NCI-H1105 (cell line): ENCODE data around the gene FANK1.
"Not testable (repeated sequence)": the region's sequence is repeated elsewhere in the genome, so short reads cannot be mapped to it uniquely, and the experiment has no call there.

Experiments used
- DNase-seq: peaks from one replicate; lab custom pipeline; 2025; lab: John Stamatoyannopoulos, UW

FANK1 gene

DNA sequence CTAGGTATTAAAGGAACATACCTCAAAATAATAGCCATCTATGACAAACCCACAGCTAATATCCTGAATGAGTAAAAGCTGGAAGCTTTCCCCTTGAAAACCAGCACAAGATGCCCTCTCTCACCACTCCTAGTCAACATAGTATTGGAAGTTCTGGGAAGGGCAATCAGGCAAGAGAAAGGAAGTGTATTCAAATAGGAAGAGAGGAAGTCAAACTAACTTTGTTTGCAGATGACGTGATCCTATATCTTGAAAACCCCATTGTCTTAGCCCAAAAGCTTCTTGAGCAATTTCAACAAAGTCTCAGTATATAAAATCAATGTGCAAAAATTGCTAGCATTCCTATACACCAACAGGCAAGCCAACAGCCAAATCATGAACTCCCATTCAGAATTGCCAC lies 131.3 kb downstream of the FANK1 start:
- no peak for DNase-seq

DNA sequence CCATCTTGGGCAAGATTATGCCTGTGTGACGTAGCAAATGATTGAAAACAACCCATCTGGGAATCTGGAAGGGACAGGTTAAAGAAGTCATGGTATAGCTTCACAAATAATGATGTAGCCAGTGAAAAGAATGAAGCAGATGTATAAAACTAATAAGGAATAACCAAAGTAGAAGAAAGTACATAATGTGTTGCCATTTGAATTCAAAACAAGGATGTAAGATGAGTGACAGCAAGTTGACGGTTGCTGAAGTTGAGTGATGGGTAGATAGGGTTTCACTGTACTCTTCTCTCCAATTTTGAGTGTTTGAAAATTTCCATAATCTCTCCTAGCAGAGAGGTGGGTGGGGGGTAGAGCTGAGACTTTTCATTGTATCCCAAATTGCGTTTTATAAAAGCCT lies 133.6 kb downstream of the FANK1 start:
- no peak for DNase-seq

DNA sequence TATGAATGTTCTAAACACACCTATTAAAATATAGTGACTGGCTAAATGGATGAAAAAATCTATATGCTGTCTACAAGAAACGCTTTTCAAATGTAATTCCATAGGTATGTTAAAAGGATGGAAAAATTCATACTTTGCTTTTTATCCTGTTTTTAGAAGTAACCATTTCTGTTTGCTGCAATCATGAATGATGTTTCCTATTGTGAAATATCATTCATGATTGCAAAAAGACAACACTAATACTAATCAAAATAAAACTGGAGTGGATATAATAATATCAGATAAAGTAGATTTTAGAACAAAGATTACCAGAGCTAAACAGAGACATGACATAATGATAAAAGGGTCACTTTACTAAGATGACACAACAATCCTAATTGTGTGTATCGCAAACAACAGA lies 138.2 kb downstream of the FANK1 start:
- no peak for DNase-seq

DNA sequence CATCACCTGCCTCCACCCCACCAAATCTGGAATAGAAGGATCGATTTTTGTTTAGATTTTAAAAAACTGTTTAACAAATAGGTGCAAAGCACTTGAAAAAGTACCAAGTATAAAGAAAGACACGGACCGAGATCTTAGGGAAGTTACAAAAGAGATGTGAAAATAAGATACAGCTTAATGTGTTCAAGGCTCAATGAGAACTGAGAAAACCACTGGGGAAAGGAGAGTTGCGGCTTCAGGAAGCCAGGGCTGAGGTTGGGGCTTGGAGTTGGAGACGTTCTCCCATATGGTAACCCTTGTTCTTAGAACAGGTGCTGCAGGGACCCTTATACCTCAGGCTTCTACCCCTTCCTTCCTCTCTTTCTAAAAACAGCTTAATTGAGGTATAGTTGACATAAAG lies 140.2 kb downstream of the FANK1 start:
- DNase-seq: no peak

DNA sequence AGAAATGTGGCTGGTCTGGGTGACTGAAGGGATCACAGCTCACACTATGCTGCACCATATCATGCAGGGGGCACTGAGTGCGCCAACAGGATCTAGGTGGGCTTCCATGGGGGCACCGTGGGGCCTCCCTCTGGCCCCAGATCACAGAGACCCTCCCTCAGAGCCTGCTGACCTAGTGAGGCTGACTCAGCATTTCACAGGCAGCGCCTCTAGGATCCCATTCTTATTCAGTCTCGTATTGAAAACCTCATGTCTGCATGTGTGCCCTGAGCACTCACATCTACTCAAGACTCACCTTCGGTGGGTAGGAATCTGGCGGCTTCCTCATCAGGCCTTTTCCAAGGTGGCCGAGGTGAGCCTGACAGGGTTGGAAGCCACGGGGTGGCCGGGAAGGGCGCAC lies 141.6 kb downstream of the FANK1 start:
- no peak for DNase-seq

DNA sequence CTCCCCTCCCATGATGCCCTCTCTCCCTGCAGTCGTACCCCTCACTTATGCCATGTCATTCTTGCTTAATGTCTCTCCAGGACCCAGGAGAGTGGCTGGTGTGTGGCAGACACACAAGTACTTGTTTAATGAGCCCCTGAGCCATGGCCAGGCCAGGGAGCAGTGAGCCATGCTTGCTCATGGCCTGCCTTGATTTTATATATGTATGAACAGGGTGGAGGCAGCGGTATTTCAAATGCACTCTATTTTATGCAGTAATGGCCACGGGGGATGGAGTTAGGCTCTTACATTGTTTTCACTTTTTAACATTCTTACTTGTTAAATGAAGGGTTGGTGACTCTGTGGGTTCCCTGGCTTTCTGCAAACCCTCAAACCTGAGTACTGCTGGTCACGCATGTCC lies 144.8 kb downstream of the FANK1 start:
- DNase-seq: no peak

DNA sequence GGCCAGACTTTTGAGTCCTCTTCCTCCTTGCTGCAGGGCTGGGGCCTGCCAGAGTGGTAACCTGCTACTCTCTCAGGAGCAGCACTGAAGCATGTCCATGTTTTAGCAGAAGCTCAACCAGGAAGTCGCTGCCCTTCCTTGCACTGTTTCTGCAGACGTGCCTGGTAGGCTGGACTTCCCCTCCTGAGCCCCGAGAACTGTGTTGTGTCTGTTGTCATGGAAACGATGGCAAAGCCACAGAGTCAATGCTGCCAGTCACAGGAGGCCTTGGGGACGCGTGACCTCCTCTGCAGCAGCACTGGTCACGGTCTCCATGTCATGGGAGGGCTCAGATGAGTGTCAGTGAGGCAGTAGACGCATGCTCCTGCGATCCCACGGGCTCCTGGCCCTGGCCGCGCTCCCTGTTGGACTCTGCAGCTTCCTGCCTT lies 145.5 kb downstream of the FANK1 start:
- no peak for DNase-seq

DNA sequence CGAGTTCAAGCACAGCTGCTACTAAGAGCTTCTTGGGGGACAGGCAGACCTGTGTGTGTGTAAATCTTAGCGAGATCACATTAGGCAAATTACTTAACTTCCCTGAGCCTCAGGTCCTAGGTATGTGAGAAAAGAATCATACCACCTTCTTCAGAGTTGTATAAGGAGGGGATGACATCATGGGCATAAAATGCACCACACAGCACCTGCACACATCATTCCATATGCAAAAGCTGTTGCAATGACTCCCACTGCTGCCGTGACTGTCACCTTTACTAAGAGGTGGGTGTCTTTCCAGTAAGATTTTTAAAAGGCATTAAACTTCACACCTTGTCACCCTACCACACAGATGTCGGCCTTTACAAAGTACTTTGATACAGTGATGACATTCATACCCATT lies 146.0 kb downstream of the FANK1 start:
- DNase-seq: no peak

DNA sequence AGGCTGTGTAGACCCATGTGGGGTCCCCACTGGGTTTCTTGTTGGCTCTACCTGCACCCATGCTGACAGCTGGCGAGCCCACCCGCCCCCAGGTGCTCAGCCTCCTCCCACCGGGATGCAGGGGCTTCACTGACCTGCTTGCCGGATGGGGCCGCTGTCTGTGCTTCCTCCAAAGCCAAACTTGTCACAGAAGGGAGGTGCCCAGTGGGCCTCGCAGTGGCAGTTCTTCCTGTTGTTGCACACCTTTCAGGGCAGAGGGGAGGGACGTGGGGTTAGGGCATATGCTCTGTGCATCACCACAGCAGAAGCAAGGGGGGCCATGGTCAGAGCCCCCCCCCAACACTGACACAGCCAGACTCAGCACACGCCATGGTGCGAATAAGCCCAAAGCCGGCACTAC lies 146.5 kb downstream of the FANK1 start:
- DNase-seq: no peak

DNA sequence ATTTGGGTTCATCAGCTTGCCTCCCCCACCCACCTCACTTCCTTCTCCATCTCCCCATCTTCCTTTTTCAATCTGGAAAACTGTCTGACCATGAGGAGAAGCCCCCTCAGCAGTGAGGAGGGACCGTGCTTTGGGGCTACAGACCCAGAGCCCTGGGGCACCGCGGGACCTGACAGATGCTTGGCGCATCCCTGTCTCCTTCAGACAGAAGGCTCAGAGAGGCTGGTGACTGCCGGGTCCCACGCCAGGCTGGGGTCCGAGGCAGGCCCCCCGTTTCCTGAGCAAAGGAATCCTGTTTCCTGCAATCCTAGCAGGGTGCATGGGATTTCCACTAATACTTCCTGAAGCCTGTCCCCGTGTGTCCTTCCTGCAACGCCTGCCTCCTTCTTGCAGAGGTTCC lies 147.0 kb downstream of the FANK1 start:
- DNase-seq: no peak

DNA sequence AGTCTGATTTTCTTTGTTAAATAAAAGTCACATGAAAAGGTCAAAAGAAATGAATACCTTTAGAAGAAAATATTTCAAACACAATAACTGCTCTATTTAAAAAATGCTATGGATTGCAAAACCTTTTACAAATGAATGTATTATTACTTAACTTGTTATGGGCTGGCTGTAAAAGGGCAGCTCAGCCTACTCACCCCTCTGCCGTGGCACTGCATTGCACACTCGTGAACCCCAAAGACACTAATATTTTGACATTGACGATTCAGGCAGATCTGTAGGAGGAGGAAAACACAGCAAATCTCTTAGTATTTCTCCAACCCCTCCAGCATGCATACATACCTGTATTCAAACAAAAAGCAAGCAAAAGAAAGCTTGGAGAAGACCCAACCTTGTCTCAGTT lies 149.5 kb downstream of the FANK1 start:
- no peak for DNase-seq

DNA sequence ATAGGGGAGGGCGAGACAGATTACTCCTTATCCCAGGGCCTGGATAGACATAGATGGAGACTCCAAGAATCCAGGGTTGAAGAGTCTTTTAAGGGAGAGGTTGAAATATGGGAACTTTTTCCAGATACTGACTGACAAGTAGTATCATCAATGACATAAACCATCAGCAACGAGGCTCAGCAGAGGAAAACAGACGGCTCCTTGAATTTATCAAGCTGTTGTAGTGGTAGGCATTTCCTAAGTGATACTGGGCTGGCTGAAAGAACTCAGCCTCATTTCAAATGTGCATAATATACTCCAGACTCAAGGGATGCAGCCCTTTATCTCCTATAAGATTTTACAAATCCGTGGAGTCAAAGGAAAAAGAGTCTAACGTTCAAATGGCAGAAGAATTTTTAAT lies 150.5 kb downstream of the FANK1 start:
- no peak for DNase-seq

DNA sequence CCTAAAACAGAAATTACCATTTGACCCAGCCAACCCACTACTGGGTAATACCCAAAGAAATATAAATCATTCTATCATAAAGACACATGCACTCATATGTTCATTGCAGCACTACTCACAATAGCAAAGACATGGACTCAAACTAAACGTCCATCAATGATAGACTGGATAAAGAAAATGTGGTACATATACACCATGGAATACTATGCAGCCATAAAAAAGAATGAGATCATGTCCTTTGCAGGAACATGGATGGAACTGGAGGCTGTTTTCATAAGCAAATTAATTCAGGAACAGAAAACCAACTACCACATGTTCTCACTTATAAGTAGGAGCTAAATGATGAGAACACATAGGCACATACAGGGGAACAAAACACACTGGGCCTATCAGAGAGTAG lies 151.4 kb downstream of the FANK1 start:
- not testable (repeated sequence) for DNase-seq

DNA sequence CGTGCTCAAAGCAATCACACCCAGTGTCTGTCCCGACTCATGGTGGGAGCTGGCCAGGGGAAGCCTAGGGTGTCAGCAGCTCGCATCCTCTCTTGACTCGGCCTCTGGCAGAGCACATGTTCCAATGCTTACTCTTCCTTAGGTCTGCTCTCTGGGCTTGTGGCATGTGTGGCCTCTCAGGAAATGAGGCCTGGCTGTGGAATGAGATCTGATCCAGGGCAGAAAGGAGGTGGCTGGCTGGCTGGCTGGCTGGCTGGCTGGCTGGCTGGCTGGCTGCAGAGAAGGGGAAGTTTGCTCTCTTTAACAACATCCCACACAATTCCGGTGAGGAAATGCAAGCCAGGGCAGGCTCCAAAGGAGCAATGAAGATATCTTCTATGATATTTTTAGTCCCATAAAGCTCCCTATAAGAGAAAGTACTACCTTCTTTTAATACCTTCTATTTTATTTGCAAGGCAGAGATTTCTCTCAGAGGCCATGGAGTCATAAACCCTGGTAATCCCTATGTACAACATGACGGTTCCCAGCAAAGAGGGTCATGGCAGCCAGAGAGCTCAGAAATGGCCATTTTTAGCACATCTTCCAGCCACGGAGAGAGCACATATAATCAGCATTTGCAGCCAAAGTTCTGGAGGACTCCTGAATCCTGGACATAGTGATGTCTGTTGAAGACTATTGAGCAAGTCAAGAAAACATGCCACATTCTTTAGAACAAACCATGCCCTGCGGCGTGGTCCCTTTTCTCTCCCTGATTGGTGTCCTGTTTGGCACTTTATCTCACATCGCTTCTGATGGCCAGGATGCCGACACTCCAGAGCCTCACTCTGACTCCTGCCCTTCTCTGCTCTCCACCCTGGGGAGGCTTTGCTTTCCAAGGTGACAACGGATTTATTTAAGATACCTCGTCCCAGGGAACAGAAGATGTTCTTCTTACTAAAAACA lies 153.7 kb downstream of the FANK1 start:
- DNase-seq: no peak

DNA sequence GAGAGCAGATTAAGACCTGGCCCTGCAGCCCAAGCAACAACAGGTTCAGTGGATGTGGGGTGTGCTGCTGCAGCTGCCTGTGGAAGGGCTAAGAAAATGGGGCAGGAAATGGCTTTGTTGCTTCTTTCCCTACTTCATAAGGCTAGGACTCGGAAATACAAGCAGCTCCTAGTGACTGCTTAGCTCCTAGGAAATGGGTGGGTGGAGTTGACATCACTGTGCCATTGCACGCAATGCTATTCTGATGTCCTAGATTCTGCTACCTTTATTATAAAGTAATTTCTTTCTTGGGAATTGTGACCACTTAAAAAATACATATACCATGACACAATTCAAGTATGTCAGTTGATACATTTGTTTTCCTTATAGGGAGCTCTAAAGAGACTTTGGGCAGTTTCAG lies 155.8 kb downstream of the FANK1 start:
- DNase-seq: no peak

DNA sequence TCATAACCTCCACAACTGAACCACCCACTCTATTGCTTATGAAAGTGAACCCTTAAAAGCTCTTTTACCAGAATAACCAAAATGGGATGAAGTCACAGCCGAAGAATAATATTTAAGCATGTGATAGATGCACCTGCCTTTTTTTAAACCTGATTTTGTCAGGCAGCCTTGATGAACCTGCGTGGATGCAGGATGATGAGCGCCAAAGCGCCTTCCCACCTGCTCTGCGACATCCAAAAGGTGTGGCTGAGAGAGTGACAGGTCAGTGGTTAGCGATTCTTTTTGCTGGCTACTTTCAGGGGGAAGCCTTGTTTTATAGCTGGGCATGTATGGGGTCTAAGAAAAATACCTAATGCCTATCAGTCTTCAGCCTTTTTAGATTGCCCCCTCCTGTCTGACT lies 157.8 kb downstream of the FANK1 start:
- no peak for DNase-seq

DNA sequence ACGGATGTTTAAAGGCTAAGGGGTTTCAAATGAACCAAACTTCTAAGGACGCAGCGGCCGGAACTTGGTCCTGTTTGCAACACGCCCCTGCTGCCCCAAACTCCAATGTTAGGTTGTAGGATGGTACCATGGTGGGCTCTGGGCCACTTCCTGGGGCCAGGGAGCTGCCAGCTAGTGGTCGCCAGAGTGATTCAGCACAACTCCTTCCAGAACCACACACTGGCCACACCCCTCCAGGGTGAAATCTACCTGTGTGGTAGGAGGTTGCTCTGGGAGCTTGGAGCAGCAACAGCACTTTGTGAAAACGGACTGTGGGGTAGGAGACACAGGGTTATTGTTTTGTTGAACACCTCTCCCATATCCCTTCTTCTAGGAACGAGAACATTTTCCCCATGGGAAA lies 161.1 kb downstream of the FANK1 start:
- DNase-seq: no peak

DNA sequence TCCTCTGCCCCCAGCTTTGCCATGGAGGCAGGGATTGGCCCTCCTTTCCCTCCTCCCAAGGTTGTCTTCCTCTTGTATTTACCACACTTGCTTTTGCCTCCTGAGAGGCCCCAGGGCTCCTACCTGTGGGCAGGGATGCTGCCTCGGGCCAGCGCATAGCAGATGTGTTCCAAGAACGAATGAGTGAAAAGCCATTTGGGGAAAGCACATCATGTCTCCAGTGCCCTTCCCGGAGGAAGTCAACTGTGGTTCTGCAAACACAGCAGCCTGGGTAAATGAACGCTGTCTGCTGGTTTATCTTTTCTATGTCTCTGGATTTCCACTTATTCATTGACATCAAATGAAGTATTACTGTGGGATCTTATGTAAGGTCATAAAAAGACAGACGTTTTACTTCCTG lies 161.7 kb downstream of the FANK1 start:
- DNase-seq: no peak

DNA sequence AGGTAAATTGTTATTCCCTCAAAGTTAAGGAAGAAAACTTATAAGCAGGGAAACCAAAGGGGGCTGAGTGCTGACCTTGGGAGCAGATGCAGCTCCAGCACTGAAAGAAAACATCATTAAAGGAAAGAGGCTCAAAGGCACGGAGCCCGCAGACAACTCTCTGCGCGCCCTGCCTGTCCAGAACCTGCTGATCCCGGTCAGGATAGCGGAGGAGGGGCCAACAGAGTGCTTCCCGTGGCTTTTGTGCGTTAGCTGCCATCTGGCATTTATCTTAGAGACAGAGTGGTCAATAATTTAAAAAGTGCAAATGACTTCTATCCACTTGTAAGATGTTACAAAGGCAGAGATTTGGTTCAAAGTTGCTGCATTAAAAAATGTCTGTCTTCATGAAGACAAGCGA lies 162.1 kb downstream of the FANK1 start:
- DNase-seq: no peak
